ENCODE measurements around the gene ZNF451.

DNA sequence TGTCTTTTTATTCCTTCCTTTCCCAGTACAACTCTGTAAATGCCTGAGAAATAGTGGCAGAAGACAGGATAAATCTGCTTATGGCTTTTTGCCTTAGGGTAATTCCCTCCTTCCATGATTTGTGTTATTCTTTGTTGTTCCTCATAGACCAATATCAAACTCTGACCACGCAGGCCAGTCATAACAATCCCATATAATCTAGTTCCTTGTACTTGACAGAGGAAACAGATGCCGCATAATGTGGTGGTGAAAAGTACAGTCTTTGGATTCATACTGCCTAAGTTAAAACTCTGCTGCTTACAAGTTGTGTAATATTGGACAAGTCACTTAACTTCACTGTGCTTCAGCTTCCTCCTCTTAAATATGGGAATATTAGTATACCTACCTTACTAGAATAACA, 74.0 kb downstream of the ZNF451 start:
- TF ChIP-seq, protein P1, sequence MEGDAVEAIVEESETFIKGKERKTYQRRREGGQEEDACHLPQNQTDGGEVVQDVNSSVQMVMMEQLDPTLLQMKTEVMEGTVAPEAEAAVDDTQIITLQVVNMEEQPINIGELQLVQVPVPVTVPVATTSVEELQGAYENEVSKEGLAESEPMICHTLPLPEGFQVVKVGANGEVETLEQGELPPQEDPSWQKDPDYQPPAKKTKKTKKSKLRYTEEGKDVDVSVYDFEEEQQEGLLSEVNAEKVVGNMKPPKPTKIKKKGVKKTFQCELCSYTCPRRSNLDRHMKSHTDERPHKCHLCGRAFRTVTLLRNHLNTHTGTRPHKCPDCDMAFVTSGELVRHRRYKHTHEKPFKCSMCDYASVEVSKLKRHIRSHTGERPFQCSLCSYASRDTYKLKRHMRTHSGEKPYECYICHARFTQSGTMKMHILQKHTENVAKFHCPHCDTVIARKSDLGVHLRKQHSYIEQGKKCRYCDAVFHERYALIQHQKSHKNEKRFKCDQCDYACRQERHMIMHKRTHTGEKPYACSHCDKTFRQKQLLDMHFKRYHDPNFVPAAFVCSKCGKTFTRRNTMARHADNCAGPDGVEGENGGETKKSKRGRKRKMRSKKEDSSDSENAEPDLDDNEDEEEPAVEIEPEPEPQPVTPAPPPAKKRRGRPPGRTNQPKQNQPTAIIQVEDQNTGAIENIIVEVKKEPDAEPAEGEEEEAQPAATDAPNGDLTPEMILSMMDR (IDR thresholded peaks at IDR 0.05): no peak
- TF ChIP-seq POLR2AphosphoS5 (IDR thresholded peaks at IDR 0.05) (no peak), POLR2A (IDR thresholded peaks at IDR 0.05) (no peak)

Data from prostate gland (tissue), 2 donors.